ENCODE results near the gene BACH2.
"Not testable (repeated sequence)": the region's sequence is repeated elsewhere in the genome, so short reads cannot be mapped to it uniquely, and the experiment has no call there.

The BACH2 gene

DNA sequence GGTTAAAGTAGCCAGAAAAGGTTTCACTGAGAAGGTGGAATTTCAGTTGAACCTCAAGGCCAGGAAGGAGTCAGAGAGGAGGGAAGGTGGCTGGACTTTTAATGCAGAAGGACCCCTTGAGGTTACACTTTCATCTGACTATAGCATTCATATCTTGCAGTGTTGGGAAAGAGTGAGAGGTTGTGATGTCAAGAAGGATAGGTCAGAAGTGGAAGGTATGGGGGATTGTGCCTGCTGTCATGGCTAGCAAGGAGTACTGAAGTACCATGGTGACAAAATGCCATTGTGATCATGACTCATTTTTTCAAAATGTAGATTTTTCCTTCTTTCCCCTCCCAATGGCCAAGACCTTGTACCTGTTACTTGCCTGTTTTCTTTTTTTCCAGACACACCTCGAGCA is 5.2 kb upstream of the BACH2 start:
- DNase-seq: no peak

GRCh38 chr6:90298459-90299053 is 1.9 kb upstream of the BACH2 start:
- no peak for DNase-seq

DNA sequence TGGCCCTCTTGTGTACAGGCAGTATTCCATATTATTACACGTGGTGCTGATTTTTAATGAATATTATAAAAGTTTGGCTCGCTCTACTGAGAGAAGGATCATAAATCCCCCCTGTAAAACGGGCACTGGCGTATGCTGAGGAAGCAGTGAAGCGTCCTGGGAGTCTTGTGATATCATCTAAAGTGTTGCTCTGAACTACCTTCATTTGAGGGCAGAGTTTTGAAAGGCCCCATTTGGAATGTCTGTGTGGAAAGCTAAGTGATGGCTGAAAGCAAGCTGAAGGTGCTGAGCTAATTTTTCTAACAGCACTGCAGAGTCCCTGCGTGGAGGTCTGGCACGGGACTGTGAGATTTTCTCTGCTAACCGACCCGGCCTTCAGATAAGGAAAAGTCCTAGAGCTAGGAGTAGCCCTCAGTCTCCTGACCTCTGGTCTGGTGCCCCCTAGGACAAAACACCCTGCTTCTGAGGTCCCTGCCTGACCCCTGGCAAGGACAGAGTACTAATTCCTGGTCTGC is 1.3 kb upstream of the BACH2 start:
- no peak for DNase-seq

- no peak for DNase-seq
Observed at GRCh38 chr6:90297115-90297866, 648 bp upstream of the BACH2 start.

DNA sequence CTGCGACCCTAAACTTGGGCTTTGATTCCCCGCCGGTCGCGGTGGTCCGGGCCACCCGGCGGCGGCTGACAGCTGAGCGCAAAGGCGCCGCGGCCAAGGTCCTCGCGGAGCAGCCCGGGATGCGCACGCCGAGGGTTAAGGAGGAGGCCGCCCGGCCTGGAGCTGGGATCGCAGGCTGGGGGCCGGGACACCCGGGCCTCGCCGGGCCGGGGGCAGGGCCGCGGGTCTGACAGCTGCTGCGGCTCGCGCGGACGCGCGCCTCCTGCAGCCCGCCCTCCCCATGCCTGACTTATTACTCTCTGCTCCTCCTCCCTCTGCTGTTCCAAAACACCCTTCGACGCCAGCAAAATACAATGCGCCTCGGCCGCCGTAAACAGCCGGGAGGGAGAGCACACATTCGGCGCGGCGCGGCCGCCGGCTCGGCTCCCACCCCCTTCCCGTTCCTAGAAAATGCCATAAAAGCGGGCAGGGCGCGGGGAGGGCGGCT is 746 bp downstream of the BACH2 start:
- peak; percentile 33 for DNase-seq

DNA sequence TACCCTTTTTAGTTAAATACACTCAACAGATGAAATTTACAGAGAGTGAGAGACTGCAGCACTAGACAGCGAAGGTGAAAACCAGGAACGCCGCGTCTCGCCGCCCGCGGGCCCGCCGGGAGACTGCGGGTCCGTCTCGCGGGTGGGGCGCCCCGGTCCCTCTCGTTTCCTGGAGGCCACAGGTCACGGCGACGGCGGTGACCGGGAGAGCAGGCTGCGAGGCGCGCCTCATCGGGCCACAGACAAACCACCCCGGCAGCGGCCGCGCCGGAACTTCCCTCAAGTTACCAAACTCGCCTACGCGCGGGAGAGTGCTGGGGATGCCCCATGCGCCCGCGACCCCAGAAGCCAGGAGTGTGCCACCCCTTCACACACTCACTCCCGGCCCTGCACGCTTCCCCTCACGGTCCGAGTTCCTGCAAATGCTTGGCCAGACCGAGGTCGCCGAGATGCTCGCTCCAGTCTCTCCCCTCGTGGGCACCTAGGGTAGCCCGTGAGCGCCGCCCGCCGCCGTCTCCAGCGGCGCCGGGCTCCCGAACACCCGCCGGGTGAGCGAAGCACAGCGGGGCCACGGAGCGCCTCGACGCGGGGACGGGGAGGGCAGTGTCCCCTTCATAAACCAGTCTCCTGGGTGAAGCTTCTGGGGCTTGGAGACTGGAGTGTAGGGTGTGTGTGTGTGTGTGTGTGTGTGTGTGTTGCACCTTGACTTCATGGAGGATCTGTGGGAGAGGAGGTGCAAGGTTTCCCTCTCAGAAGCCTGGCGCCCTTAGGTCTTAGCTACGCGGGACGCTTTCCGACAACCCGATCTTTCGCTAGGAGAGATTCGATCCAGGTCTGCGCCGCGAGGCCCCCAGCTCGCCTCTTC is 1.4 kb downstream of the BACH2 start:
- no peak for DNase-seq

DNA sequence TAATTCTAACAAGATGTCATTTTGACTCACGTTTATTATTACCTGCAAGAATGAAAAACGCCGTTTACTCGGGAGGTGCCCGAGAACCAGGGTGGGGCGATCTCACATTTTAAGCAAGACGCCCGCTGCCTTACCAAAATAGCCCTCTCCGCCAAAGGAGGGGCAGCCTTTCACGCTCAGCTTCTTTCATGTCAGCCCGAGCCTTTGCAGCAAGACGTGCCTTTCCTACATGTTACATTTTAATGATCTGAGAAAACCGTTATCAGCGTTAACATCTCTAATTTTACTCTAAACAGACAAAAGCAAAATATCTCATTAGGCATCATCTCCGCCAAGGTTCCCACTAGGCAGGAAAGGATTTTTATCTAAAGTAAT is 2.0 kb downstream of the BACH2 start:
- no peak for DNase-seq

DNA sequence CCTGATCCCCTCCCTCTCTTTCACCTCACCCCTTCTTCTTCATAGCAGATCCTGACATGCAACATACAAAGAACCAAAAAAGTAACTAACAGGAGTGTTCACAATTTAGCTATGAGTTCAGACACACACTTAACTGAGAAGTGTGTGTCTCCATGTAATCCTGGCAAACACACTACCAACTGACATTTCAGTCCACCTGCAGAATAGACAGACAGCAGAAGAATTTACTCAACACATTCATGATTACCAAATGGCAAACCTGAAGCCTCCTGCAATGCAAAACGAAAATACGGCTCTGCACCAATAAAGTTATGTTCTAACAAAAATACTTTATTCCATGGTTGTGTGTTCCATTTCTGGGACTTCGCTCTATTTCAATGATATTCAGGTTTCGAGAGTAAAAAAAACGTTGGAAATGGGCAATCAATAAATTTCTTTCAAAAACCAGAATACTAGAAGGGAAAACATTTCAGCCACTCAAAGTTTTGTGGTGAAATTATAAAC is 2.6 kb downstream of the BACH2 start:
- DNase-seq: no peak

GRCh38 chr6:90293319-90293953 is 3.2 kb downstream of the BACH2 start:
- no peak for DNase-seq

GRCh38 chr6:90291565-90291964 is 5.1 kb downstream of the BACH2 start:
- no peak for DNase-seq

DNA sequence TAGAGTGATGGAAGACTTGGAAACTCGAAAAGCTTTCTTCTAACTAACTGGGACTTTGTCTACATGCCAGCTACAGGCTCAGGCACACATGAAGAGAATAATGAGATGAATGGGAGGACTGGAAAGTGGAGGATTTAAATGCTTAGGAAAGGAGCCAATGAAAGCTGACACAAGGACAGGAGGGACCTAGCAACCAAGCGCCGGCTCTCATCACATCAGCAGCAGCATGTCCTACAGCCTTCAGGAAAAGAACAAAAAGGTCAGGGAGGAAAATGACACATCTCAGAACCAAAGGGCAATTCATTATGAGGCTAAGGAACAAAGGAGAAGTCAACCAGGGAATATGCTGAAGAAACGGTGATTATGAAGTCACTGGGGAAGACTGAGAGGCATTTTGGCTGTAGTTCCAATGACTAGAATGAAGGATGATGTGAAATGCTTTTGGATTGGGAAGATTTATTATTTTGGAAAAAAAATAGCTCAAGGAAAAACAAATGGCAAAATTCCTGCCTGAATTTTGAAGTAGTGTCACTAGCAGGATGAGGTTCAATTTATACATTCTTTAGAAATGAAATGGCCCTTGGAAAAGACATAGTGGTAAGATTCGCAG is 5.7 kb downstream of the BACH2 start:
- DNase-seq: no peak

DNA sequence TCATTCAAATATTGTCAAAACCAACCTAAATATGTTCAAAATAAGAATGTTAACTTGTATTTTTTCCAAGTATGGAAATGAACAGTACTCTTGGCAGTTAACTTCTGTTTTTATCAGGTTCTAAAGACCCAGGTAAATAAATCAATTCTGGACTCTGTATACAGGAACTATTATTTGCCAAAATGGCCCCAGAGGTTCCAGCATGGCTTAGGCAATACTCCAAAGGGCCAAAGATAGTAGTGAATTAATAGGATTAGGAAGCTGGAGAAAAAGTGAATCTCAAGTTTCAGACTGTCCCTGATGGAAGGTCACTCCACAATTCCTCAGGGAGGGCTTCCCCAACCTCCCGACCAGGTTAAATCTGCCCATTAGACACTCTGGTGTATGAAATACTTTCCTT is 6.7 kb downstream of the BACH2 start:
- no peak for DNase-seq

DNA sequence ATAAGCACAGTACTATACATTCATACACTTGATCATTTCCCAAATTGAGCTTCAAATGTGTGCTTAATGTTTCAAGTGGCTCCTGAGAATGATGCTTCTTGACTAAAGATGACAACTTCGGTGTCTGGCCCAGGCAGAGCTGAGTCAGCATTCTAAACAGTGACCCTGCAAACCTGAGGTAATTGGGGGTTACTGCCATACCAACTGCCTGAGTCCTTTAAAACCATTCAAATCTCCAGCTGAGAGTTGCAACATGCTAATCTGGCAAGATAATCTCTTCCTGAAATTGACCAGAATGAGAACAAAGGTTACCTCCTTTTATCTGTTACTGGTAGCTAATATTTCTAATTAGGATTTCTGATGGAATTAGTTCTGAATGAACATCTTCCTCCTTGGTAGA is 8.2 kb downstream of the BACH2 start:
- no peak for DNase-seq

- DNase-seq: no peak
Observed at GRCh38 chr6:90286884-90287488, 9.7 kb downstream of the BACH2 start.

DNA sequence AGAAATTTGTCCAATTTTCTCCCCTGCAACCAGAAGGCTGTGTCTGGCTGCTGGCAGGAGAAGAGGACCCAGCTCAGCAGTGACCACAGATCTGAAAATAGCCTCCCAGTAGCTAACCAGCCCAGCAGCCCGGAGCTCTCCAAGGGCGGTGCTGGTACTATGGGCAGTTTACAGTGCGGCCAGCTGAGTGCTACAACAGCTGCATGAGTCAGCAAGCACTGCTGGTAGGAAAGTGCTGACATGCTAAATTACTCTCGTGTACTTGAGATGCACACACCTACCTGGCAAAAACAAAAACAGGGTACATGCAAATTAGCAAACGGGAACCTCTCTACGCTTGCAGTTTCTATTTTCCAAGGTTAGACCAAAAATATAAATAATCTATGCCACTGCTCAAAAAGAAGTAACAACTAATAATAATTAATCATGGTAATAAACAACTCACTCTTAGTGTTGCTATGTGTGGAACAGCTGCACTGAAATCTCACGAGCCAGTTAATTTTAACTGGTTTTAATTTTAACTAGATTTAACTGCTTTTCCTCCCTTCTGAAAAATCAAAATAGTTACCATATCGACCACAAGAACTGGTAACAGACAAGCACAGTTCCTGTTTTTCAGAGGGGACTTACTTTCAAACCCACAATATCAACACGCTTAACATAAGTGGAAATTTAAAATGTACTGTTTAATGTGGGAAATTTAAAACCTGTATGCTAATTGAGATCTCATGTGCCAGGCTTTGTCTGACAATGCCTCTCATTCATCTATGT is 10.8 kb downstream of the BACH2 start:
- peak; percentile 74 for DNase-seq

DNA sequence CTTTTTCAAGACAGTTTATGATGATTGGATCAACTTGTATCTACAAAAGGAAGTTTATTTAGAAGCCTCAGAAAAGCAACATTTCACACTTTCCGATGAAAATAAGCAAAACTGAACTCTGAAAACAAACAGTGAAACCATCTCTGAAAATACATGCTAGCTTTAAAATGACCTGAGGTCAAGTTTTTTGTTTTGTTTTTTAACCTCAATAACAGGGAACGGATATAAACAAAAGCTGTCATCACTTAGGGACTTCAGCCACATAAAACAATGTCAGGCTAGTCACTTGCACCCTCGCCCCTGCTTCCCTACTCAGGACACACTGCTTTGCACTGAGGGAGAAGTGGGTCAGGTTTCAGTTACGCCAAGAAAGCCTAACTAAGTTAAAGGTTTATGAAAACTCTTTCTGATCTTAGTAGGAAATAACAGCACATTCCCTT is 11.6 kb downstream of the BACH2 start:
- no peak for DNase-seq

DNA sequence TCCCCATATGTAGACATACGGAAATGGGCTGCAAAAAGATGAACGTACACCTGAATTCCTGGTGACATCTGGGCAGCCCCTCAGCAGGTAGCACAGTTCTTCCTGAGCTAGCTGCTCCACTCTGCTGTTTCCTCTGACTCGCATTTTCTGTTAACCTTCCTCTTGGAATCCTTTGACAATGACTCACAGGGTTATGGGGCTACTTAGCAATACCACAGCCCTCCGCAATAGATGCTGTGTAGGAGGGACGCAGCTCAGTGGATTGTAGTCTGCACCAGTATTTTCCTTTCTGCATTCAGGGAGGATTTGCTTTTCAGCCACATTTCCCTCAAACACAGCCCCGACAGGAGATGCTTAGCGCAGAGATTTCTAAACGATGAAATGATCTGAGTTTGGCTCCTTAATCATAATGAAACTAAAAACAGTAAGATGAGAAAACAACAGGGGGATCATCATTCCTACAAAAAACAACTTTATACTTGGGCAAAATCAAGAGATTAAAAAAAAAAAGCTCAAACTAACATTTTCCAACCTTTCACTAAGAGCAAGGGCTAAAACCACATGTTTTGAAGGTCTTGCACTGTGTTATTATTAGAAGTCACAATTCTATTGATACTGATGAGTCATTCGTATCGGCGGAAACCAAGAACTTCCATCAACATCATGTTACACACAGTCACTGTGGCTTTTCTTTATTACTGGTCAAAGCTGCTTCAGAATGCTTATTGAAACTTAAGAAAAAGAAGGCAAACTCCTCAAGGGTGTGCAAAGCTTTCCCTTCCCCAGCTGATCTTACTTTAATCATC is 12.2 kb downstream of the BACH2 start:
- no peak for DNase-seq

GRCh38 chr6:90282265-90282664 is 14.4 kb downstream of the BACH2 start:
- DNase-seq: not testable (repeated sequence)

- DNase-seq: no peak
Observed at GRCh38 chr6:90278129-90278528, 18.5 kb downstream of the BACH2 start.
